ENCODE measurements around the gene FANCI.

Gene FANCI

GRCh38 chr15:89208256-89208655, 35.5 kb upstream of the FANCI start:
- no peak for TF ChIP-seq POLR2AphosphoS5 (IDR thresholded peaks at IDR 0.05; ENCODE audit: low read depth, low read length)
- TF ChIP-seq FOXP2 (optimal IDR thresholded peaks at IDR 0.05; ENCODE audit: borderline replicate concordance, extremely low read depth, extremely low read length, insufficient read depth), result no peak
- no peak for TF ChIP-seq REST (IDR thresholded peaks at IDR 0.05; ENCODE audit: insufficient read depth in 1 of 2, low read depth in 2 of 2, low read length in 2 of 2)
- no peak for TF ChIP-seq TAF1 (IDR thresholded peaks at IDR 0.05; ENCODE audit: borderline replicate concordance, insufficient read depth, low read length)
- no peak for TF ChIP-seq SIN3A (IDR thresholded peaks at IDR 0.05; ENCODE audit: borderline replicate concordance, insufficient read depth, low read length)

- TF ChIP-seq TAF1 (IDR thresholded peaks at IDR 0.05; ENCODE audit: borderline replicate concordance, insufficient read depth, low read length) (no peak), REST (IDR thresholded peaks at IDR 0.05; ENCODE audit: insufficient read depth in 1 of 2, low read depth in 2 of 2, low read length in 2 of 2) (no peak), SIN3A (IDR thresholded peaks at IDR 0.05; ENCODE audit: borderline replicate concordance, insufficient read depth, low read length) (no peak), FOXP2 (optimal IDR thresholded peaks at IDR 0.05; ENCODE audit: borderline replicate concordance, extremely low read depth, extremely low read length, insufficient read depth) (no peak), POLR2AphosphoS5 (IDR thresholded peaks at IDR 0.05; ENCODE audit: low read depth, low read length) (no peak)
These were observed 34.7 kb upstream of the FANCI start for GRCh38 chr15:89209057-89209456.

- no peak for TF ChIP-seq POLR2AphosphoS5 (IDR thresholded peaks at IDR 0.05; ENCODE audit: low read depth, low read length)
- TF ChIP-seq TAF1 (IDR thresholded peaks at IDR 0.05; ENCODE audit: borderline replicate concordance, insufficient read depth, low read length), result no peak
- TF ChIP-seq REST (IDR thresholded peaks at IDR 0.05; ENCODE audit: insufficient read depth in 1 of 2, low read depth in 2 of 2, low read length in 2 of 2), result no peak
- TF ChIP-seq SIN3A (IDR thresholded peaks at IDR 0.05; ENCODE audit: borderline replicate concordance, insufficient read depth, low read length), result no peak
- TF ChIP-seq FOXP2 (optimal IDR thresholded peaks at IDR 0.05; ENCODE audit: borderline replicate concordance, extremely low read depth, extremely low read length, insufficient read depth), result no peak
These were observed 32.1 kb upstream of the FANCI start for GRCh38 chr15:89211678-89212170.

- TF ChIP-seq REST (IDR thresholded peaks at IDR 0.05; ENCODE audit: insufficient read depth in 1 of 2, low read depth in 2 of 2, low read length in 2 of 2) (no peak), FOXP2 (optimal IDR thresholded peaks at IDR 0.05; ENCODE audit: borderline replicate concordance, extremely low read depth, extremely low read length, insufficient read depth) (no peak), POLR2AphosphoS5 (IDR thresholded peaks at IDR 0.05; ENCODE audit: low read depth, low read length) (no peak), TAF1 (IDR thresholded peaks at IDR 0.05; ENCODE audit: borderline replicate concordance, insufficient read depth, low read length) (no peak), SIN3A (IDR thresholded peaks at IDR 0.05; ENCODE audit: borderline replicate concordance, insufficient read depth, low read length) (no peak)
These were observed 28.2 kb upstream of the FANCI start for GRCh38 chr15:89215627-89216026.

DNA sequence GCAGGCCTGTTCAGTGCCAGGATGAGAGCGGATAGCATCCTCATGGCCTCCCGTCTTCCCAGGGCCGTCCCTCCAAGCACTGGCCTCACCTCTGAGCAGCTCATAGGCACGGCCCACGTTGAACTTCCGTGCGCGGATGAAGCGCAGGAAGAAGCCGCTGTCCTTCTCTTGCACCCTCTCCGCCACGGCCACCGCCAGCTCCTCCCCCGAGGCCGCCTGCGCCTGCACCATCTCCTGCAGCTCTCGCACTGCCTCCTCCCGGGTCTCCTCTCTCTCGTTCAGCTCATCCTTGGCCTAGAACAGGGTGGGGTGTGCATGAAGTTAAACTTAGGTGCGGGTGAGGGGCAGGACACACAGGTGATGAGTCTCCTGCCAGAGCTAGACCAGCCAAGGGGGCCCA, 26.7 kb upstream of the FANCI start:
- TF ChIP-seq FOXP2 (optimal IDR thresholded peaks at IDR 0.05; ENCODE audit: borderline replicate concordance, extremely low read depth, extremely low read length, insufficient read depth) (no peak), TAF1 (IDR thresholded peaks at IDR 0.05; ENCODE audit: borderline replicate concordance, insufficient read depth, low read length) (no peak), SIN3A (IDR thresholded peaks at IDR 0.05; ENCODE audit: borderline replicate concordance, insufficient read depth, low read length) (no peak), REST (IDR thresholded peaks at IDR 0.05; ENCODE audit: insufficient read depth in 1 of 2, low read depth in 2 of 2, low read length in 2 of 2) (no peak), POLR2AphosphoS5 (IDR thresholded peaks at IDR 0.05; ENCODE audit: low read depth, low read length) (no peak)
